SK-N-SH treated with all-trans-retinoic acid at 6 μM for 48 hours (cell line): Measurements from ENCODE around the gene FAM43A.

Experiments used
- ATAC-seq: fragments of 200-7000 bp; cut with Tn5 transposase; 3 replicates; pipeline ENCODE4 v1.9.1; 2020; ENCODE audit warnings: mild to moderate bottlenecking, moderate library complexity
- ARNTL ChIP-seq: fragments of 450-650 bp; formaldehyde crosslinking; IDR thresholded peaks from 2 replicates; pipeline ENCODE4 v1.5.0; 2020; ENCODE audit warnings: low read depth, mild to moderate bottlenecking, moderate library complexity, borderline replicate concordance
- BACH2 ChIP-seq: fragments of 250-450 bp; sonication (Bioruptor Pico); IDR thresholded peaks from 2 replicates; pipeline ENCODE4 v1.9.0; 2021; ENCODE audit warnings: mild to moderate bottlenecking, borderline replicate concordance
- CSDC2 ChIP-seq: fragments of 250-450 bp; sonication (Bioruptor Pico); IDR thresholded peaks from 2 replicates; pipeline ENCODE4 v1.5.0; 2020; ENCODE audit warnings: mild to moderate bottlenecking, moderate library complexity
- ESRRG ChIP-seq: fragments of 250-450 bp; sonication (Bioruptor Pico); IDR thresholded peaks from 2 replicates; pipeline ENCODE4 v1.6.1; 2021; ENCODE audit warnings: mild to moderate bottlenecking
- ISL1 ChIP-seq: fragments of 250-450 bp; sonication (Bioruptor Pico); IDR thresholded peaks from 2 replicates; pipeline ENCODE4 v2.1.2; 2022; ENCODE audit warnings: mild to moderate bottlenecking, moderate library complexity
- OSR1 ChIP-seq: fragments of 250-450 bp; sonication (Bioruptor Pico); IDR thresholded peaks from 2 replicates; pipeline ENCODE4 v1.8.0; 2022; ENCODE audit warnings: moderate library complexity, mild to moderate bottlenecking, inconsistent platforms
- PPARA ChIP-seq: fragments of 250-450 bp; sonication (Bioruptor Pico); IDR thresholded peaks from 2 replicates; pipeline ENCODE4 v1.5.0; 2020; ENCODE audit warnings: mild to moderate bottlenecking, borderline replicate concordance
- RARB ChIP-seq: fragments of 250-450 bp; sonication (Bioruptor Pico); IDR thresholded peaks from 2 replicates; pipeline ENCODE4 v1.8.0; 2021; ENCODE audit warnings: mild to moderate bottlenecking, moderate library complexity
- SNAI2 ChIP-seq: fragments of 250-450 bp; sonication (Bioruptor Pico); IDR thresholded peaks from 2 replicates; pipeline ENCODE4 v1.5.0; 2020; ENCODE audit warnings: mild to moderate bottlenecking, moderate library complexity
- TCF4 ChIP-seq: fragments of 250-450 bp; sonication (Bioruptor Pico); IDR thresholded peaks from 2 replicates; pipeline ENCODE4 v1.8.0; 2021; ENCODE audit warnings: mild to moderate bottlenecking, moderate library complexity, borderline replicate concordance
- TOX ChIP-seq: fragments of 250-450 bp; sonication (Bioruptor Pico); IDR thresholded peaks from 2 replicates; pipeline ENCODE4 v1.8.0; 2021; ENCODE audit warnings: mild to moderate bottlenecking, moderate library complexity, borderline replicate concordance
- ZC3H10 ChIP-seq: fragments of 250-450 bp; sonication (Bioruptor Pico); IDR thresholded peaks from 2 replicates; pipeline ENCODE4 v1.5.1; 2021; ENCODE audit warnings: mild to moderate bottlenecking, moderate library complexity
- ZNF565 ChIP-seq: fragments of 450-650 bp; formaldehyde crosslinking; conservative IDR thresholded peaks from 2 replicates; pipeline ENCODE4 v1.5.0; 2020; ENCODE audit warnings: low read depth, mild to moderate bottlenecking, moderate library complexity
- ZNF70 ChIP-seq: fragments of 450-650 bp; formaldehyde crosslinking; IDR thresholded peaks from 2 replicates; pipeline ENCODE4 v1.5.0; 2020; ENCODE audit warnings: mild to moderate bottlenecking, moderate library complexity
- ZNF8 ChIP-seq: fragments of 450-650 bp; formaldehyde crosslinking; IDR thresholded peaks from 2 replicates; pipeline ENCODE4 v1.5.0; 2020; ENCODE audit warnings: mild to moderate bottlenecking, moderate library complexity
- TF ChIP-seq, protein P1 (sequence below): fragments of 250-450 bp; sonication (Bioruptor Pico); IDR thresholded peaks from 2 replicates; pipeline ENCODE4 v1.8.0; 2020; ENCODE audit warnings: mild to moderate bottlenecking, moderate library complexity, borderline replicate concordance
- TF ChIP-seq, protein P2 (sequence below): fragments of 250-450 bp; sonication (Bioruptor Pico); IDR thresholded peaks from 2 replicates; pipeline ENCODE4 v1.5.0; 2020; ENCODE audit warnings: mild to moderate bottlenecking, moderate library complexity
- TF ChIP-seq, protein P3 (sequence below): fragments of 250-450 bp; sonication (Bioruptor Pico); IDR thresholded peaks from 2 replicates; pipeline ENCODE4 v1.8.0; 2021; ENCODE audit warnings: low read depth, mild to moderate bottlenecking, moderate library complexity, borderline replicate concordance
- TF ChIP-seq, protein P4 (sequence below): fragments of 250-450 bp; sonication (Bioruptor Pico); IDR thresholded peaks from 2 replicates; pipeline ENCODE4 v1.5.1; 2021; ENCODE audit warnings: mild to moderate bottlenecking, moderate library complexity

Gene FAM43A

DNA sequence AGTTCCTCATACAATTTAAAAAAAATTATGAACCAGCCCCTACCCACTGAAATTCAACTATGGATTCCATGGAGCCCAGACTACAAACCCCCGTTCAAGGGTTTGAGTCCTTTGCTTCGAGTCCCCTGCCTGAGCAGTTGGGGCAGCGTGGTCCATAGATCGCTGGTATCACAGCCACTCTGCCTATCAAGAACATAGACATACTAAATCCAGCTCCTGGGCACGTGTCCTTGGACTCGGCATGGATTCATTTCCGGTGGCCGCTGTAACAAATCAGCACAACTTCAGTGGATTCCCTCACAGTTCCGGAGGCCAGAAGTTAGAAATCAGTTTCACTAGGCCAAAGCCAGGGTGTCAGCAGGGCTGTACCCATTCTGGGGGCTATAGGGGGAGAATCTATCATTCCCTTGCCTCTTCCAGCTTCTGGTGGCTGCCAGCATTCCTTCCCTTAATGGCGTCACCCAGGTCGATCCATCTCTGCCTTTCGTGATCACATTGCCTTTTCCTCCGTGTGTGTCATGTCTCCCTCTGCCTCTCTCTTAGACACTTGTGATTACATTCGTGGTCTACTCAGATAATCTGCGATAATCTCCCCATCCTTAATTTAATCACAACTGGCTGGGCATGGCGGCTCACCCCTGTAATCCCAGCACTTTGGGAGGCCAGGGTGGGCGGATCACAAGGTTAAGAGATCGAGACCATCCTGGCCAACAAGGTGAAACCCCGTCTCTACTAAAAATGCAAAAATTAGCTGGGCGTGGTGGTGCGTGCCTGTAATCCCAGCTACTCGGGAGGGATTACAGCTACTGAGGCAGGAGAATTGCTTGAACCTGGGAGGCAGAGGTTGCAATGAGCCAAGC, 47.9 kb upstream of the FAM43A start:
- TF ChIP-seq OSR1 (CRISPR knock-in tag) = no peak
- no peak for TF ChIP-seq ZNF8 (CRISPR knock-in tag)
- TF ChIP-seq TCF4 = no peak
- no peak for TF ChIP-seq CSDC2 (CRISPR knock-in tag)
- TF ChIP-seq, protein P1, sequence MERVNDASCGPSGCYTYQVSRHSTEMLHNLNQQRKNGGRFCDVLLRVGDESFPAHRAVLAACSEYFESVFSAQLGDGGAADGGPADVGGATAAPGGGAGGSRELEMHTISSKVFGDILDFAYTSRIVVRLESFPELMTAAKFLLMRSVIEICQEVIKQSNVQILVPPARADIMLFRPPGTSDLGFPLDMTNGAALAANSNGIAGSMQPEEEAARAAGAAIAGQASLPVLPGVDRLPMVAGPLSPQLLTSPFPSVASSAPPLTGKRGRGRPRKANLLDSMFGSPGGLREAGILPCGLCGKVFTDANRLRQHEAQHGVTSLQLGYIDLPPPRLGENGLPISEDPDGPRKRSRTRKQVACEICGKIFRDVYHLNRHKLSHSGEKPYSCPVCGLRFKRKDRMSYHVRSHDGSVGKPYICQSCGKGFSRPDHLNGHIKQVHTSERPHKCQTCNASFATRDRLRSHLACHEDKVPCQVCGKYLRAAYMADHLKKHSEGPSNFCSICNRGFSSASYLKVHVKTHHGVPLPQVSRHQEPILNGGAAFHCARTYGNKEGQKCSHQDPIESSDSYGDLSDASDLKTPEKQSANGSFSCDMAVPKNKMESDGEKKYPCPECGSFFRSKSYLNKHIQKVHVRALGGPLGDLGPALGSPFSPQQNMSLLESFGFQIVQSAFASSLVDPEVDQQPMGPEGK (CRISPR knock-in tag) = no peak
- no peak for TF ChIP-seq RARB
- TF ChIP-seq ISL1 (CRISPR knock-in tag) = no peak
- TF ChIP-seq ZNF70 (CRISPR knock-in tag) = no peak
- TF ChIP-seq ARNTL (CRISPR knock-in tag) = no peak
- TF ChIP-seq, all 23 proteins: peak for 0
- ATAC-seq = no peak

DNA sequence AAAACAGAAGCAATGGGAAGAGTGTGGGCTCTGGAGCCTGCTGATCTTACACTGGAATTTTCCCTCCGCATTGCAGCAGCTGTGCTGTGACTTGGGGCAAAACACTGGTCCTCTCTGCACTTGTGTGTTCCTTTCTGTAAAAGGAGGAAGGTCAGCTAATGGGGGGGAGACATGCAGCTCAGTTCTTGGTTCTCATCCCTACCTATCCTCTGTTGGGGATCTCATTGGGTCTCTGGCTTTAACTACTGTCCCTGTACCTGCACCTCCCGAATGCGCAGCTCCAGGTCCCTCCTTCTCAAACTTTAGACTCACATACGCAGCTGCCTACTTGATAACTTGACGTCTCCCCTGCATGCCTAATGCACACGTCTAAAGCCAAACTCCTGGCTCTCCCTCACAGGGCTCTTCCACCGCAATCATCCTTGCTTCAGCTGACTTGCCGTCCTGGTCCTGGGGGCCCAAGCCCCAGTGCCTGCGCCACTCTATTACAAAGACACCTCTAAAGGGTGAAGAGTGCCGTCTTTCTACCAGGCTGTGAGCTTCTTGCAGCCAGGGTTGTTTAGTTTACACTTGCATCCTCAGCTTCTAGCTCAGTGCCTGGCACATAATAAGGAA, 46.6 kb upstream of the FAM43A start:
- TF ChIP-seq ESRRG (no peak), CSDC2 (CRISPR knock-in tag) (no peak), SNAI2 (CRISPR knock-in tag) (no peak), OSR1 (CRISPR knock-in tag) (no peak), RARB (no peak)
- TF ChIP-seq, protein P1 (CRISPR knock-in tag) = no peak
- no peak for ATAC-seq

DNA sequence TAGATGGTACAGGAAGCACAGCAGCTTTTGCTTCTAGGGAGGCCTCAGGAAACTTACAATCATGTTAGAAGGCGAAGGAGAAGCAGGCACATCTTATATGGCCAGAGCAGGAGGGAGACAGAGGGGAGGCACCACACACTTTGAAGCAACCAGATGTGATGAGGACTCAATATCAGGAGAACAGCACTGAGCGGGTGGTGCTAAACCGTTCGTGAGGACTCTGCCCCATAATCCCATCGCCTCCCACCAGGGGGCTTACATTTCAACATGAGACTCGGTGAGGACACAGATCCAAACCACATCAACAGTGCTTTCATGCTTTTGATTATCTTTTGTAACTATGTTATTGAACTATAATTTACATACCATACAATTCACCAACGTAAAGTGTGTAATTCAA, 44.9 kb upstream of the FAM43A start:
- peak; percentile 44 for ATAC-seq

More for the DNA sequence above, 44.9 kb upstream of the FAM43A start:
- TF ChIP-seq ESRRG (no peak), OSR1 (CRISPR knock-in tag) (no peak), TOX (CRISPR knock-in tag) (no peak), BACH2 (no peak), ZC3H10 (no peak), PPARA (CRISPR knock-in tag) (no peak), ZNF565 (CRISPR knock-in tag) (no peak), ARNTL (CRISPR knock-in tag) (no peak), RARB (no peak)
- TF ChIP-seq, protein P2, sequence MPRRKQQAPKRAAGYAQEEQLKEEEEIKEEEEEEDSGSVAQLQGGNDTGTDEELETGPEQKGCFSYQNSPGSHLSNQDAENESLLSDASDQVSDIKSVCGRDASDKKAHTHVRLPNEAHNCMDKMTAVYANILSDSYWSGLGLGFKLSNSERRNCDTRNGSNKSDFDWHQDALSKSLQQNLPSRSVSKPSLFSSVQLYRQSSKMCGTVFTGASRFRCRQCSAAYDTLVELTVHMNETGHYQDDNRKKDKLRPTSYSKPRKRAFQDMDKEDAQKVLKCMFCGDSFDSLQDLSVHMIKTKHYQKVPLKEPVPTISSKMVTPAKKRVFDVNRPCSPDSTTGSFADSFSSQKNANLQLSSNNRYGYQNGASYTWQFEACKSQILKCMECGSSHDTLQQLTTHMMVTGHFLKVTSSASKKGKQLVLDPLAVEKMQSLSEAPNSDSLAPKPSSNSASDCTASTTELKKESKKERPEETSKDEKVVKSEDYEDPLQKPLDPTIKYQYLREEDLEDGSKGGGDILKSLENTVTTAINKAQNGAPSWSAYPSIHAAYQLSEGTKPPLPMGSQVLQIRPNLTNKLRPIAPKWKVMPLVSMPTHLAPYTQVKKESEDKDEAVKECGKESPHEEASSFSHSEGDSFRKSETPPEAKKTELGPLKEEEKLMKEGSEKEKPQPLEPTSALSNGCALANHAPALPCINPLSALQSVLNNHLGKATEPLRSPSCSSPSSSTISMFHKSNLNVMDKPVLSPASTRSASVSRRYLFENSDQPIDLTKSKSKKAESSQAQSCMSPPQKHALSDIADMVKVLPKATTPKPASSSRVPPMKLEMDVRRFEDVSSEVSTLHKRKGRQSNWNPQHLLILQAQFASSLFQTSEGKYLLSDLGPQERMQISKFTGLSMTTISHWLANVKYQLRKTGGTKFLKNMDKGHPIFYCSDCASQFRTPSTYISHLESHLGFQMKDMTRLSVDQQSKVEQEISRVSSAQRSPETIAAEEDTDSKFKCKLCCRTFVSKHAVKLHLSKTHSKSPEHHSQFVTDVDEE = no peak
- TF ChIP-seq, protein P3, sequence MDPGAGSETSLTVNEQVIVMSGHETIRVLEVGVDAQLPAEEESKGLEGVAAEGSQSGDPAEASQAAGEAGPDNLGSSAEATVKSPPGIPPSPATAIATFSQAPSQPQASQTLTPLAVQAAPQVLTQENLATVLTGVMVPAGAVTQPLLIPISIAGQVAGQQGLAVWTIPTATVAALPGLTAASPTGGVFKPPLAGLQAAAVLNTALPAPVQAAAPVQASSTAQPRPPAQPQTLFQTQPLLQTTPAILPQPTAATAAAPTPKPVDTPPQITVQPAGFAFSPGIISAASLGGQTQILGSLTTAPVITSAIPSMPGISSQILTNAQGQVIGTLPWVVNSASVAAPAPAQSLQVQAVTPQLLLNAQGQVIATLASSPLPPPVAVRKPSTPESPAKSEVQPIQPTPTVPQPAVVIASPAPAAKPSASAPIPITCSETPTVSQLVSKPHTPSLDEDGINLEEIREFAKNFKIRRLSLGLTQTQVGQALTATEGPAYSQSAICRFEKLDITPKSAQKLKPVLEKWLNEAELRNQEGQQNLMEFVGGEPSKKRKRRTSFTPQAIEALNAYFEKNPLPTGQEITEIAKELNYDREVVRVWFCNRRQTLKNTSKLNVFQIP = no peak
- TF ChIP-seq, protein P4, sequence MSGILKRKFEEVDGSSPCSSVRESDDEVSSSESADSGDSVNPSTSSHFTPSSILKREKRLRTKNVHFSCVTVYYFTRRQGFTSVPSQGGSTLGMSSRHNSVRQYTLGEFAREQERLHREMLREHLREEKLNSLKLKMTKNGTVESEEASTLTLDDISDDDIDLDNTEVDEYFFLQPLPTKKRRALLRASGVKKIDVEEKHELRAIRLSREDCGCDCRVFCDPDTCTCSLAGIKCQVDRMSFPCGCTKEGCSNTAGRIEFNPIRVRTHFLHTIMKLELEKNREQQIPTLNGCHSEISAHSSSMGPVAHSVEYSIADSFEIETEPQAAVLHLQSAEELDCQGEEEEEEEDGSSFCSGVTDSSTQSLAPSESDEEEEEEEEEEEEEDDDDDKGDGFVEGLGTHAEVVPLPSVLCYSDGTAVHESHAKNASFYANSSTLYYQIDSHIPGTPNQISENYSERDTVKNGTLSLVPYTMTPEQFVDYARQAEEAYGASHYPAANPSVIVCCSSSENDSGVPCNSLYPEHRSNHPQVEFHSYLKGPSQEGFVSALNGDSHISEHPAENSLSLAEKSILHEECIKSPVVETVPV (CRISPR knock-in tag) = no peak
- TF ChIP-seq, protein P1 (CRISPR knock-in tag) = no peak
